Panc1 (cell line): ENCODE data around the gene L3MBTL2.

Experiments used
- CTCF ChIP-seq: fragments of 450-650 bp; IDR thresholded peaks from 2 replicates; pipeline ENCODE4 v1.5.1; 2017; ENCODE audit warnings: mild to moderate bottlenecking
- POLR2AphosphoS5 ChIP-seq: IDR thresholded peaks from 2 replicates; pipeline ENCODE4 v1.6.1; 2012; ENCODE audit warnings: mild to moderate bottlenecking, low read depth, low read length, moderate library complexity
- REST ChIP-seq, 2 experiments: IDR thresholded peaks; 2 replicates each; pipeline ENCODE4 v1.6.1; 2011 to 2012; ENCODE audit warnings: low read depth in 2 of 2, control low read depth in 1 of 2, low read length in 1 of 2, mild to moderate bottlenecking in 1 of 2, moderate library complexity in 1 of 2; ENCODE audit not compliant: insufficient read depth in 1 of 2
- SIN3A ChIP-seq: IDR thresholded peaks from 2 replicates; pipeline ENCODE4 v1.6.1; 2012; ENCODE audit warnings: low read depth, mild to moderate bottlenecking, low read length, moderate library complexity, borderline replicate concordance; ENCODE audit not compliant: insufficient read depth

- TF ChIP-seq POLR2AphosphoS5, result no peak
- TF ChIP-seq CTCF, result no peak
- no peak for TF ChIP-seq REST (IDR thresholded peaks at IDR 0.05; ENCODE audit: insufficient read depth in 1 of 2, low read depth in 2 of 2, low read length in 1 of 2)
- no peak for TF ChIP-seq SIN3A
These were observed 29.6 kb upstream of the L3MBTL2 start for GRCh38 chr22:41175546-41175945.
